Astrocyte of the cerebellum (primary cell): ENCODE results near the gene KCNJ6.
A peak's percentile ranks its signal among the peaks of the same experiment; 100 is the strongest.
"Not testable (repeated sequence)": the region's sequence is repeated elsewhere in the genome, so short reads cannot be mapped to it uniquely, and the experiment has no call there.

Experiments used
- DNase-seq: peaks from one replicate; pipeline ENCODE4 v3.0.0-alpha.2; 2011; ENCODE audit warnings: low read depth
- H3K4me3 ChIP-seq: 2 replicates; pipeline ENCODE4 v1.5.1; 2011; ENCODE audit warnings: mild to moderate bottlenecking, low read depth, low read length, moderate library complexity
- CTCF ChIP-seq: IDR thresholded peaks from 2 replicates; pipeline ENCODE4 v1.5.1; 2012; ENCODE audit warnings: low read length, low read depth, moderate library complexity, mild to moderate bottlenecking; ENCODE audit errors: missing control alignments
- in situ Hi-C: cut with HindIII; loops from 2 replicates; pipeline ENCODE4 v1.10.0; 2017; ENCODE audit warnings: low sequenced_read_pairs

The KCNJ6 gene

GRCh38 chr21:37762606-37763005 lies 153.7 kb downstream of the KCNJ6 start:
- in situ Hi-C loops: no loop called here
- DNase-seq: no peak
- no peak overlapping the region for H3K4me3 ChIP-seq
- no peak for TF ChIP-seq CTCF

- in situ Hi-C loops, H3K4me3 ChIP-seq, DNase-seq: not testable (repeated sequence)
These were observed 154.9 kb downstream of the KCNJ6 start for GRCh38 chr21:37761406-37761805.

GRCh38 chr21:37759777-37760176 lies 156.5 kb downstream of the KCNJ6 start:
- no peak for DNase-seq
- in situ Hi-C loops: no loop called here
- no peak for TF ChIP-seq CTCF
- H3K4me3 ChIP-seq: no peak overlapping the region

- in situ Hi-C loops: no loop called here
- DNase-seq: peak; percentile 20
- H3K4me3 ChIP-seq: no peak overlapping the region
- TF ChIP-seq CTCF: peak; percentile 83
These were observed 157.3 kb downstream of the KCNJ6 start for GRCh38 chr21:37758982-37759381.

GRCh38 chr21:37757606-37758376 lies 158.5 kb downstream of the KCNJ6 start:
- H3K4me3 ChIP-seq: no peak overlapping the region
- no peak for TF ChIP-seq CTCF
- no peak for DNase-seq
- in situ Hi-C loops: no loop called here

GRCh38 chr21:37753122-37753599 lies 163.1 kb downstream of the KCNJ6 start:
- in situ Hi-C loops: no loop called here
- no peak for DNase-seq
- H3K4me3 ChIP-seq: no peak overlapping the region
- TF ChIP-seq CTCF: no peak

- no peak overlapping the region for H3K4me3 ChIP-seq
- no peak for TF ChIP-seq CTCF
- no peak for DNase-seq
- in situ Hi-C loops: no loop called here
These were observed 164.8 kb downstream of the KCNJ6 start for GRCh38 chr21:37751268-37751975.
